DND-41 (cell line): ENCODE measurements around the gene PRIMA1.

Source experiments
- ATAC-seq: fragments of 200-7000 bp; cut with Tn5 transposase; 3 replicates; pipeline ENCODE4 v1.9.1; 2021; ENCODE audit warnings: low read depth; ENCODE audit not compliant: insufficient read depth
- DNase-seq: peaks from one replicate; pipeline ENCODE4 v3.0.0-alpha.2; 2020
- H2AFZ ChIP-seq: 2 replicates; pipeline ENCODE4 v1.6.0; 2012; ENCODE audit warnings: low read depth, low read length
- H3K27ac ChIP-seq: 2 replicates; pipeline ENCODE4 v1.5.1; 2012; ENCODE audit warnings: low read length, inconsistent platforms
- H3K27me3 ChIP-seq: fragments of 200-600 bp; sonication (generic); 2 replicates; pipeline ENCODE4 v1.6.0; 2012; ENCODE audit warnings: low read length, mild to moderate bottlenecking, inconsistent platforms; ENCODE audit not compliant: insufficient read depth, poor library complexity
- H3K36me3 ChIP-seq: 2 replicates; pipeline ENCODE4 v1.5.1; 2012; ENCODE audit warnings: low read length, inconsistent platforms; ENCODE audit not compliant: insufficient read depth
- H3K4me1 ChIP-seq: 2 replicates; pipeline ENCODE4 v1.5.1; 2012; ENCODE audit warnings: mild to moderate bottlenecking, low read length; ENCODE audit not compliant: insufficient read depth
- H3K4me2 ChIP-seq: 2 replicates; pipeline ENCODE4 v1.6.0; 2012; ENCODE audit warnings: mild to moderate bottlenecking, moderate library complexity, low read length, inconsistent platforms; ENCODE audit not compliant: insufficient read depth
- H3K4me3 ChIP-seq, 2 experiments: fragments of 200-600 bp in 1 of 2; shearing (Covaris generic) in 1 of 2; 2 replicates each; pipeline ENCODE4 v1.5.1; 2012 to 2016; ENCODE audit warnings: inconsistent platforms in 2 of 2, low read length in 2 of 2, mild to moderate bottlenecking in 2 of 2, low read depth in 1 of 2, moderate library complexity in 1 of 2
- H3K79me2 ChIP-seq: 2 replicates; pipeline ENCODE4 v1.6.0; 2012; ENCODE audit warnings: low read length, inconsistent platforms; ENCODE audit not compliant: insufficient read depth
- H3K9ac ChIP-seq: 2 replicates; pipeline ENCODE4 v1.6.0; 2012; ENCODE audit warnings: low read depth, mild to moderate bottlenecking, inconsistent platforms, low read length, moderate library complexity
- H3K9me3 ChIP-seq: 2 replicates; pipeline ENCODE4 v1.5.1; 2012; ENCODE audit warnings: low read length, moderate library complexity, mild to moderate bottlenecking, inconsistent platforms; ENCODE audit not compliant: insufficient read depth, severe bottlenecking
- H4K20me1 ChIP-seq: 2 replicates; pipeline ENCODE4 v1.6.0; 2012; ENCODE audit warnings: low read length; ENCODE audit not compliant: insufficient read depth
- CTCF ChIP-seq: IDR thresholded peaks from 2 replicates; pipeline ENCODE4 v1.5.1; 2012; ENCODE audit warnings: borderline replicate concordance, low read length, moderate library complexity, mild to moderate bottlenecking; ENCODE audit not compliant: poor library complexity, severe bottlenecking; ENCODE audit errors: extremely low read depth
- EZH2 ChIP-seq: IDR thresholded peaks from 3 replicates; pipeline ENCODE4 v1.6.1; 2012; ENCODE audit warnings: borderline replicate concordance, low read depth, mild to moderate bottlenecking, moderate library complexity, low read length, inconsistent platforms; ENCODE audit not compliant: severe bottlenecking

PRIMA1 gene

GRCh38 chr14:93804654-93805053 lies 16.4 kb upstream of the PRIMA1 start:
- Histone ChIP-seq H3K4me1 (no peaks in the 10 kb centered on the region), H3K4me2 (no peak overlapping the region), H3K27me3 (no peaks in the 10 kb centered on the region), H3K79me2 (no peaks in the 10 kb centered on the region), H2AFZ (no peak overlapping the region), H4K20me1 (no peaks in the 10 kb centered on the region), H3K36me3 (no peaks in the 10 kb centered on the region), H3K27ac (no peak overlapping the region), H3K9me3 (peaks cover 3% of the 10 kb centered on the region), H3K9ac (no peak overlapping the region), H3K4me3 (no peak overlapping the region)
- no peak for ATAC-seq
- no peak for DNase-seq
- TF ChIP-seq EZH2 (no peak), CTCF (no peak)

GRCh38 chr14:93803408-93804318 lies 15.4 kb upstream of the PRIMA1 start:
- no peak overlapping the region for H3K27ac ChIP-seq
- ATAC-seq (no peak), DNase-seq (no peak)
- H4K20me1 ChIP-seq: no peaks in the 10 kb centered on the region
- H3K36me3 ChIP-seq: no peaks in the 10 kb centered on the region
- H2AFZ ChIP-seq: no peak overlapping the region
- TF ChIP-seq EZH2: no peak
- TF ChIP-seq CTCF: no peak
- H3K9ac ChIP-seq: no peak overlapping the region
- H3K79me2 ChIP-seq: no peaks in the 10 kb centered on the region
- H3K9me3 ChIP-seq: peaks cover 3% of the 10 kb centered on the region
- H3K4me2 ChIP-seq: no peak overlapping the region
- H3K4me1 ChIP-seq: no peaks in the 10 kb centered on the region
- H3K27me3 ChIP-seq: no peaks in the 10 kb centered on the region
- H3K4me3 ChIP-seq: no peak overlapping the region

DNA sequence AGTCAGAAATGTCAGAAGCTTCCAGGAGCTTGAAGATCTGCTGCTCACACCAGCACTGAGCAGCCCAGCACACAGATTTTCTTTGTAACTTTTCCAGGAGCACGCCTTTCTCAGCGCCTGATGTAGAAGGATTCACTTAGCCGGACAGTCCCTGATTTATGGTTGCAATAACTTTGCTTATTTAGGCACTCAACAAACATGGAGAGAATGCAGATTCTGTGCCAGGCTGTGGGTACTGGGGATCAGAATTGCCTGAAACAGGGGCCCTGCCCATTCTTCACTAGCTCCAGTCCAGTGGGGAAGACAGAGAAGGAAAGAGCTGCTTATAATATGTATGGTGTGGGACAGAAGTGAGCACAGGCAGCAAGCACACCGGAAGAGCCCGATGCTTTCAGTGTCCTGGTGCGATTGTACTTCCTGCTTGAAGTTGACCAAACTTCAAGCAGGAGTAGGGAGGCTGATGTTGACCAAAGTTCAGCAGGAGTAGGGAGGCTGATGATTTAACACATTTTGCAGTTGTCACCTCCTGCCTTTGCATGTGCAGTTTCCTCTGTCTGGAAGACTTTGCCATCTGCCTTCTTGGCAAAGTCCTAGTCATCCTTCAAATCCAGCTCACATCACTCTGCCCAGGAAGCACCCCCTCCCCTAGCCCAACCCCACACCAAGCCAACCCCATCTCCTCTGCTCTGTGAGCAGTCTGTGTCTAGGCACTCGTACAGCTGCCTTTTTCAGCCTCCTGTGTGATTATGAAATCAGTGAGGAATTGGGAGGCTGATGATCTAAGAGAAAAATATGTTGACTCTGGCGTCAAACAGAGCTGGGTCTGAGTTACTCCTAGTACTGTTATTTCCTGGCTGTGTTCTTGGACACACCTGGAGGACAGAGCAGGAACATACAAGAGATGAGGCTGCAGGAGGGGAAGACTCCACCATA lies 12.0 kb upstream of the PRIMA1 start:
- Histone ChIP-seq H3K27me3 (no peaks in the 10 kb centered on the region), H3K4me2 (no peak overlapping the region), H3K27ac (no peak overlapping the region), H3K79me2 (no peaks in the 10 kb centered on the region), H3K36me3 (no peaks in the 10 kb centered on the region), H4K20me1 (no peaks in the 10 kb centered on the region), H3K9ac (no peak overlapping the region), H3K9me3 (no peaks in the 10 kb centered on the region), H2AFZ (no peak overlapping the region), H3K4me1 (no peaks in the 10 kb centered on the region), H3K4me3 (no peak overlapping the region)
- TF ChIP-seq EZH2: no peak
- TF ChIP-seq CTCF: no peak
- ATAC-seq (no peak), DNase-seq (no peak)
